Caco-2 (cell line): ENCODE measurements around the gene JADE2. TPM values are rescaled to one million over a fixed set of nuclear protein-coding genes. Genes with fewer than 3 reads are reported as not detected.

Source experiments
- BruUV-seq: library from RNA; stranded (reverse); fragments of 400-500 nt; replicated peaks from 2 replicates; lab custom pipeline; 2021; lab: Mats Ljungman, UMichigan
- CTCF ChIA-PET: fragments of 300-600 bp; sonication (Branson Sonifier 250); formaldehyde crosslinking; loops from one replicate; lab custom pipeline; 2022; ENCODE audit warnings: antibody characterized with exemption; lab: Charles Lee
- POLR2A ChIA-PET: fragments of 300-600 bp; sonication (Branson Sonifier 250); formaldehyde crosslinking; loops from one replicate; lab custom pipeline; 2022; ENCODE audit warnings: antibody characterized with exemption; lab: Charles Lee
- DNase-seq, 2 experiments: peaks; one replicate each; pipeline versions ENCODE4 v3.0.0 to v3.0.0-alpha.2; 2020 to 2022
- H3K27me3 ChIP-seq: replicated peaks from 2 replicates; pipeline ENCODE4 v1.6.0; 2011; ENCODE audit warnings: low read length; ENCODE audit not compliant: control insufficient read depth, insufficient read depth
- H3K36me3 ChIP-seq: 2 replicates; pipeline ENCODE4 v1.5.1; 2011; ENCODE audit warnings: low read length; ENCODE audit not compliant: control insufficient read depth, insufficient read depth
- H3K4me1 ChIP-seq: fragments of 250-450 bp; sonication (Bioruptor Pico); 2 replicates; pipeline ENCODE4 v1.5.1; 2020; ENCODE audit warnings: mild to moderate bottlenecking
- H3K4me3 ChIP-seq: 2 replicates; pipeline ENCODE4 v1.5.1; 2011; ENCODE audit warnings: low read depth, mild to moderate bottlenecking, control low read depth, low read length
- H3K9me3 ChIP-seq: fragments of 250-450 bp; sonication (Bioruptor Pico); 2 replicates; pipeline ENCODE4 v1.5.1; 2020; ENCODE audit warnings: mild to moderate bottlenecking, moderate library complexity
- H3K27ac Mint-ChIP-seq: one replicate; pipeline ENCODE4 v1.8.0; 2022; ENCODE audit warnings: mixed read lengths; ENCODE audit not compliant: unreplicated experiment
- H3K27me3 Mint-ChIP-seq: one replicate; pipeline ENCODE4 v1.8.0; 2022; ENCODE audit warnings: mixed read lengths; ENCODE audit not compliant: insufficient read depth, unreplicated experiment
- H3K36me3 Mint-ChIP-seq: one replicate; pipeline ENCODE4 v1.8.0; 2022; ENCODE audit warnings: mild to moderate bottlenecking, mixed read lengths; ENCODE audit not compliant: insufficient read depth, unreplicated experiment
- H3K4me1 Mint-ChIP-seq: one replicate; pipeline ENCODE4 v1.8.0; 2022; ENCODE audit warnings: low read depth, mixed read lengths; ENCODE audit not compliant: unreplicated experiment
- H3K4me3 Mint-ChIP-seq: one replicate; pipeline ENCODE4 v1.8.0; 2022; ENCODE audit warnings: mild to moderate bottlenecking, moderate library complexity, mixed read lengths; ENCODE audit not compliant: unreplicated experiment
- H3K9me3 Mint-ChIP-seq: one replicate; pipeline ENCODE4 v1.8.0; 2022; ENCODE audit warnings: mixed read lengths; ENCODE audit not compliant: unreplicated experiment
- CTCF ChIP-seq, 2 experiments: fragments of 200-600 bp in 1 of 2; IDR thresholded peaks; 1 replicate in 1 of 2; 2 replicates in 1 of 2; pipeline versions ENCODE4 v1.5.1 to v1.8.0; 2011 to 2022; ENCODE audit warnings: antibody characterized with exemption in 1 of 2, control low read depth in 1 of 2, inconsistent platforms in 1 of 2, low read depth in 1 of 2, low read length in 1 of 2, mild to moderate bottlenecking in 1 of 2, moderate library complexity in 1 of 2; ENCODE audit not compliant: insufficient read depth in 1 of 2, severe bottlenecking in 1 of 2, unreplicated experiment in 1 of 2
- intact Hi-C: fragments of 100-400 bp; cut with micrococcal nuclease; formaldehyde crosslinking; loops from one replicate; pipeline ENCODE4 v1.10.0; 2022; ENCODE audit not compliant: unreplicated experiment
- total RNA-seq: library from RNA; stranded (reverse); gene quantifications from 2 replicates; pipeline ENCODE4 v1.2.3, GENCODE V29; 2022

JADE2 gene
- total RNA-seq, 1 experiment from 2014 or later, result 67.6 TPM

GRCh38 chr5:134525683-134526482 lies 413 bp downstream of the JADE2 start:
- peak; percentile 76 to 80 for DNase-seq
- Histone ChIP-seq H3K27me3 (no peaks in the 10 kb centered on the region), H3K36me3 (no peaks in the 10 kb centered on the region), H3K4me3 (peak overlapping the region; percentile 92), H3K4me1 (peaks cover 31% of the 10 kb centered on the region), H3K9me3 (no peaks in the 10 kb centered on the region)
- Mint-ChIP-seq H3K36me3 (peaks cover 28% of the 10 kb centered on the region), H3K27ac (peak overlapping the region; percentile 92), H3K4me1 (peaks cover 8% of the 10 kb centered on the region), H3K27me3 (no peaks in the 10 kb centered on the region), H3K9me3 (no peaks in the 10 kb centered on the region), H3K4me3 (peak overlapping the region; percentile 96)
- TSS peak; percentile 15 for BruUV-seq
- TF ChIP-seq CTCF (IDR thresholded peaks at IDR 0.05; ENCODE audit: insufficient read depth in 1 of 2, low read depth in 1 of 2, low read length in 1 of 2, severe bottlenecking in 1 of 2, unreplicated experiment in 1 of 2), result no peak
- intact Hi-C loops, result loop anchor here (1.0 to 5.0 kb wide), 3 partner anchors 89 to 224 kb away; partner anchors contain the start of gene UBE2B
- POLR2A ChIA-PET, result interaction anchor here (0.6 to 3.0 kb wide), 6 partner anchors 14 to 307 kb away, joined by 3 to 41 read pairs (median 6); partner anchors contain the start of gene UBE2B
- CTCF ChIA-PET, result interaction anchor here (0.7 to 4.3 kb wide), 6 partner anchors 14 to 118 kb away, joined by 3 to 18 read pairs (median 6); partner anchors contain the start of gene CDKN2AIPNL

- Histone ChIP-seq H3K36me3 (no peaks in the 10 kb centered on the region), H3K4me1 (peaks cover 31% of the 10 kb centered on the region), H3K4me3 (peak overlapping the region; percentile 92), H3K27me3 (no peaks in the 10 kb centered on the region), H3K9me3 (no peaks in the 10 kb centered on the region)
- Mint-ChIP-seq H3K27me3 (no peaks in the 10 kb centered on the region), H3K27ac (peak overlapping the region; percentile 92), H3K4me3 (peak overlapping the region; percentile 96), H3K4me1 (peaks cover 8% of the 10 kb centered on the region), H3K36me3 (peaks cover 28% of the 10 kb centered on the region), H3K9me3 (no peaks in the 10 kb centered on the region)
- peak in 1 of 2 experiments; percentile 87 for DNase-seq
- peak; percentile 23 to 69 for TF ChIP-seq CTCF (IDR thresholded peaks at IDR 0.05; ENCODE audit: insufficient read depth in 1 of 2, low read depth in 1 of 2, low read length in 1 of 2, severe bottlenecking in 1 of 2, unreplicated experiment in 1 of 2)
- ChIA-PET CTCF (interaction anchor here (0.6 to 4.3 kb wide), 10 partner anchors 15 to 117 kb away, joined by 3 to 18 read pairs (median 4); partner anchors contain the start of gene CDKN2AIPNL), POLR2A (interaction anchor here (0.5 to 2.3 kb wide), 9 partner anchors 12 to 1615 kb away, joined by 3 to 11 read pairs (median 4); partner anchors contain the start of genes CDKN2AIPNL and UBE2B)
- BruUV-seq, result no TSS peak
- intact Hi-C loops, result loop anchor here (1.0 to 5.0 kb wide), 5 partner anchors 20 to 224 kb away; partner anchors contain the start of genes CDKN2AIPNL and UBE2B
Observed at GRCh38 chr5:134526483-134527155, 1.1 kb downstream of the JADE2 start.
